ENCODE measurements around the gene FRAT1.

The FRAT1 gene

GRCh38 chr10:97358781-97359180 is 39.7 kb downstream of the FRAT1 start:
- no peak for DNase-seq (ENCODE audit: low read depth in 2 of 2)
- TF ChIP-seq CTCF (IDR thresholded peaks at IDR 0.05; ENCODE audit: low read depth, low read length), result no peak
- no peak overlapping the region for H3K4me3 ChIP-seq (replicated peaks in 1 of 2; ENCODE audit: low read depth in 2 of 2, low read length in 2 of 2)

- no peak for DNase-seq (ENCODE audit: low read depth in 2 of 2)
- no peak for TF ChIP-seq CTCF (IDR thresholded peaks at IDR 0.05; ENCODE audit: low read depth, low read length)
- H3K4me3 ChIP-seq (replicated peaks in 1 of 2; ENCODE audit: low read depth in 2 of 2, low read length in 2 of 2), result no peak overlapping the region
Observed at GRCh38 chr10:97360705-97361536, 41.9 kb downstream of the FRAT1 start.

DNA sequence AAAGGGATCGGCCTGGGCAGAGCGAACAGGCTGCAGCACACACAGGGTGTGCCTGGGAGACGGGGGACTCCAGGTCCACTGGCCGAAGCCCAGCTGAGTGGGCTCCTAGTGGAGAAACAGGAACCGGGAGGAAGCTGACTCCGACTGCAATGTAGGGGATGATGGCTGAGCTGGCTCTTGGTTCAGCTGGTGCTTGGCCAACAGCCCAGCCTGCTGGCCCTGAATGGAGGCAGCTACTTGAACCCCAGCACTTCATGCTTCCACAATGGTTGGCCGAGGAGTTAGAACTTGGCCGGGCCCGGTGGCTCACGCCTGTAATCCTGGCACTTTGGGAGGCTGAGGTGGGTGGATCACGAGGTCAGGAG is 42.4 kb downstream of the FRAT1 start:
- TF ChIP-seq CTCF (IDR thresholded peaks at IDR 0.05; ENCODE audit: low read depth, low read length), result no peak
- peak in 1 of 2 donors; percentile 13 for DNase-seq (ENCODE audit: low read depth in 2 of 2)
- H3K4me3 ChIP-seq (replicated peaks in 1 of 2; ENCODE audit: low read depth in 2 of 2, low read length in 2 of 2), result no peak overlapping the region

- TF ChIP-seq CTCF (IDR thresholded peaks at IDR 0.05; ENCODE audit: low read depth, low read length), result no peak
- DNase-seq (ENCODE audit: low read depth in 2 of 2), result no peak
Observed at GRCh38 chr10:97362310-97363033, 43.4 kb downstream of the FRAT1 start.

DNA sequence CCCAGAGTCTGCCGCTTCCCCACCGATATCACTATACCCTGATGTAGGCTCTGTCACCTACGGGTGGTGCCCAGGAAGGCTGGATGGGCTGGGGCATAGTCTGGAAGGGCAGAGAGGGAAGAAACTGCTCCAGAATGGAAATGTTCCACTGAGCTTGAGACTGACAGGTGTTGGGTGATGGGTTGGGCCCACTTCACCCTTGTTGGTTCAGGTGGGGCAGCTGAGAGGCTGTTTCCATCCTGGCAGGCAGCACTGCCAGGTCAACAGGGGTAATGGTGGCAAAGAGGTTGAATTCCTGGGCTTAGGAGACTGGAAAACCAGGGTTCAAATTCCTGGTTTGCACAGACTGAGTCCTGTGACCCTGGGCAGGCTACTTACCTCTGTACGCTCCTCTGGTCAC is 44.0 kb downstream of the FRAT1 start:
- no peak for TF ChIP-seq CTCF (IDR thresholded peaks at IDR 0.05; ENCODE audit: low read depth, low read length)
- H3K4me3 ChIP-seq (replicated peaks in 1 of 2; ENCODE audit: low read depth in 2 of 2, low read length in 2 of 2), result no peak overlapping the region
- DNase-seq (ENCODE audit: low read depth in 2 of 2), result no peak

More at GRCh38 chr10:97362310-97363033, 43.4 kb downstream of the FRAT1 start:
- no peak overlapping the region for H3K4me3 ChIP-seq (replicated peaks in 1 of 2; ENCODE audit: low read depth in 2 of 2, low read length in 2 of 2)

GRCh38 chr10:97365761-97366351 is 46.8 kb downstream of the FRAT1 start:
- no peak for TF ChIP-seq CTCF (IDR thresholded peaks at IDR 0.05; ENCODE audit: low read depth, low read length)
- DNase-seq (ENCODE audit: low read depth in 2 of 2), result no peak
- H3K4me3 ChIP-seq (replicated peaks in 1 of 2; ENCODE audit: low read depth in 2 of 2, low read length in 2 of 2), result no peak overlapping the region
